Lung (tissue), 12 donors: ENCODE data around the gene RRP1B. TPM values are rescaled to one million over a fixed set of nuclear protein-coding genes. Genes with fewer than 3 reads are reported as not detected.
A peak's percentile ranks its signal among the peaks of the same experiment; 100 is the strongest.

Source experiments
- ATAC-seq: fragments of 200-7000 bp; cut with Tn5 transposase; one replicate; pipeline ENCODE4 v1.9.1; 2020; ENCODE audit warnings: moderate number of reproducible peaks; ENCODE audit not compliant: insufficient read depth, low FRiP score
- DNase-seq, 3 donors: peaks; one replicate each; pipeline ENCODE4 v3.0.0-alpha.2; 2013 to 2017
- H3K27ac ChIP-seq, 2 donors: one replicate each; pipeline ENCODE4 v1.5.1; 2013; ENCODE audit warnings: mild to moderate bottlenecking in 2 of 2, moderate library complexity in 2 of 2, control low read depth in 1 of 2, inconsistent platforms in 1 of 2, low read depth in 1 of 2, low read length in 1 of 2
- H3K27me3 ChIP-seq, 3 donors: one replicate each; pipeline ENCODE4 v1.5.1; 2013; ENCODE audit warnings: low read length in 2 of 3; ENCODE audit not compliant: control insufficient read depth in 3 of 3, insufficient read depth in 3 of 3
- H3K36me3 ChIP-seq, 4 donors: one replicate each; pipeline ENCODE4 v1.5.1; 2013; ENCODE audit warnings: low read length in 4 of 4, mild to moderate bottlenecking in 1 of 4, moderate library complexity in 1 of 4; ENCODE audit not compliant: control insufficient read depth in 4 of 4, insufficient read depth in 4 of 4
- H3K4me1 ChIP-seq, 5 donors: one replicate each; pipeline ENCODE4 v1.5.1; 2013; ENCODE audit warnings: low read length in 5 of 5, mild to moderate bottlenecking in 2 of 5, moderate library complexity in 1 of 5; ENCODE audit not compliant: control insufficient read depth in 5 of 5, insufficient read depth in 5 of 5
- H3K4me3 ChIP-seq: one replicate; pipeline ENCODE4 v1.5.1; 2013; ENCODE audit warnings: mild to moderate bottlenecking, control low read depth, moderate library complexity
- H3K9ac ChIP-seq, 2 donors: one replicate each; pipeline ENCODE4 v1.5.1; 2013; ENCODE audit warnings: low read length in 2 of 2, control low read depth in 1 of 2; ENCODE audit not compliant: insufficient read depth in 1 of 2
- H3K9me3 ChIP-seq, 4 donors: one replicate each; pipeline ENCODE4 v1.5.1; 2013; ENCODE audit warnings: low read length in 3 of 4, mild to moderate bottlenecking in 1 of 4, moderate library complexity in 1 of 4; ENCODE audit not compliant: control insufficient read depth in 4 of 4, insufficient read depth in 3 of 4
- CTCF ChIP-seq: IDR thresholded peaks from 2 replicates; pipeline ENCODE4 v1.5.1; 2012; ENCODE audit warnings: mild to moderate bottlenecking; ENCODE audit errors: control extremely low read depth, extremely low read depth
- WGBS, 2 donors: extraction: QIAGEN DNeasy Blood & Tissue Kit; methylation state at CpG; one replicate each; pipeline ENCODE4 v1.1.7; 2013; 5-methylcytosine and 5-hydroxymethylcytosine counted together
- polyA plus RNA-seq, 2 donors: library from polyadenylated mRNA; stranded (reverse); fragments of 200-250 nt; gene quantifications; one replicate each; pipeline ENCODE4 v1.2.1, GENCODE V29; 2013
- total RNA-seq, 2 donors: library from RNA; depleted of rRNA in 1 of 2; stranded (reverse); fragments of >200 nt in 1 of 2; gene quantifications; one replicate each; pipeline ENCODE4 v1.2.1, GENCODE V29; 2014 to 2021
- donor health status: control.
- donor health status: control.
- donor health status: Bipolar disorder and iron deficiency.
- donor health status: healthy.
- donor health status: DM: yes; HTN: yes; CAD: no.

The RRP1B gene
- total and polyA plus RNA-seq, 4 donors, result 6.4 to 18.1 (median 12.7) TPM

- Histone ChIP-seq H3K36me3 (peaks cover 0 to 28% (median 0%) of the 10 kb centered on the region in 4 donors), H3K27ac (no peak overlapping the region), H3K27me3 (no peaks in the 10 kb centered on the region), H3K4me3 (no peak overlapping the region), H3K4me1 (peaks cover 0 to 16% (median 9%) of the 10 kb centered on the region in 5 donors), H3K9me3 (no peaks in the 10 kb centered on the region), H3K9ac (no peak overlapping the region)
- no peak for ATAC-seq
- DNase-seq, result no peak
- TF ChIP-seq CTCF, result no peak
- 96 to 98% methylated on average over 35 of the region's 35 CpGs for WGBS, 2 donors
These were observed 78.0 kb downstream of the RRP1B start for GRCh38 chr21:43737158-43737950.

- Histone ChIP-seq H3K4me3 (no peak overlapping the region), H3K27ac (no peak overlapping the region), H3K4me1 (peaks cover 0 to 9% (median 0%) of the 10 kb centered on the region in 5 donors), H3K9me3 (no peaks in the 10 kb centered on the region), H3K36me3 (peaks cover 0 to 39% (median 0%) of the 10 kb centered on the region in 4 donors), H3K27me3 (no peaks in the 10 kb centered on the region), H3K9ac (no peak overlapping the region)
- WGBS, 2 donors, result 91% methylated on average over 25 of the region's 25 CpGs
- ATAC-seq (no peak), DNase-seq (peak in 1 of 3 donors; percentile 33)
- no peak for TF ChIP-seq CTCF
These were observed 80.5 kb downstream of the RRP1B start for GRCh38 chr21:43739621-43740435.

GRCh38 chr21:43740497-43741156 lies 81.3 kb downstream of the RRP1B start:
- Histone ChIP-seq H3K27ac (no peak overlapping the region), H3K9ac (no peak overlapping the region), H3K9me3 (no peaks in the 10 kb centered on the region), H3K36me3 (peaks cover 0 to 44% (median 0%) of the 10 kb centered on the region in 4 donors), H3K4me3 (no peak overlapping the region), H3K4me1 (peaks cover 0 to 9% (median 0%) of the 10 kb centered on the region in 5 donors), H3K27me3 (no peaks in the 10 kb centered on the region)
- DNase-seq (peak; percentile 68 to 88 (median 82)), ATAC-seq (no peak)
- 49 to 54% methylated on average over 23 to 25 of the region's 25 CpGs for WGBS, 2 donors
- TF ChIP-seq CTCF, result no peak
